HepG2 (cell line): ENCODE data around the gene RNH1. TPM values are rescaled to one million over a fixed set of nuclear protein-coding genes. Genes with fewer than 3 reads are reported as not detected.

Source experiments
- ATAC-seq: fragments of 200-7000 bp; cut with Tn5 transposase; 3 replicates; pipeline ENCODE4 v1.9.1; 2020; ENCODE audit warnings: mild to moderate bottlenecking, moderate library complexity
- BruUV-seq: library from RNA; stranded (reverse); fragments of 400-500 nt; replicated peaks from 2 replicates; lab custom pipeline; 2021; lab: Mats Ljungman, UMichigan
- CTCF ChIA-PET: fragments of 300-600 bp; formaldehyde crosslinking; extraction: SDS; loops from one replicate; lab custom pipeline; 2021; ENCODE audit warnings: low total read pairs, inconsistent platforms, low intra/inter-chr PET ratio; lab: Yijun Ruan, JAX
- POLR2A ChIA-PET: fragments of 350-600 bp; sonication (Branson Sonifier 250); formaldehyde crosslinking; loops from one replicate; lab custom pipeline; 2020; ENCODE audit warnings: antibody characterized with exemption, inconsistent platforms; lab: Yijun Ruan, JAX
- DNase-seq: peaks from one replicate; pipeline ENCODE4 v3.0.0-alpha.2; 2015; ENCODE audit warnings: low spot score
- FAIRE-seq: peaks from 3 replicates; lab custom pipeline; 2011; peaks lifted over from hg19 to GRCh38; lab: Jason Lieb, UNC
- H2AFZ ChIP-seq: one replicate; pipeline ENCODE4 v1.6.1; 2011; ENCODE audit warnings: low read length, inconsistent platforms
- H3K27ac ChIP-seq: fragments of 300-600 bp; 3 replicates; pipeline ENCODE4 v1.8.0; 2011; ENCODE audit warnings: mixed run types, mild to moderate bottlenecking, mixed read lengths, low read length, inconsistent platforms; ENCODE audit not compliant: insufficient read depth; ENCODE audit errors: extremely low read length
- H3K27me3 ChIP-seq, 2 experiments: fragments of 200-600 bp in 1 of 2; 2 replicates in 1 of 2; 3 replicates in 1 of 2; pipeline versions ENCODE4 v1.6.0 to v1.8.0; 2011; ENCODE audit warnings: low read length in 2 of 2, mild to moderate bottlenecking in 2 of 2, moderate library complexity in 2 of 2, inconsistent platforms in 1 of 2; ENCODE audit not compliant: insufficient read depth in 2 of 2, control insufficient read depth in 1 of 2
- H3K36me3 ChIP-seq, 2 experiments: fragments of 200-600 bp in 1 of 2; replicated peaks in 1 of 2; 2 replicates in 1 of 2; 3 replicates in 1 of 2; pipeline versions ENCODE4 v1.5.1 to v1.8.0; 2011; ENCODE audit warnings: low read length in 2 of 2, inconsistent platforms in 1 of 2; ENCODE audit not compliant: insufficient read depth in 2 of 2, control insufficient read depth in 1 of 2
- H3K4me1 ChIP-seq: 2 replicates; pipeline ENCODE4 v1.5.1; 2012; ENCODE audit warnings: low read length, inconsistent platforms; ENCODE audit not compliant: insufficient read depth
- H3K4me2 ChIP-seq: 2 replicates; pipeline ENCODE4 v1.6.0; 2011; ENCODE audit warnings: low read depth, low read length, inconsistent platforms
- H3K4me3 ChIP-seq, 3 experiments: fragments of 200-600 bp in 1 of 3; sonication (generic), shearing (Covaris generic) in 1 of 3; replicated peaks in 1 of 3; 2 replicates each; pipeline ENCODE4 v1.5.1; 2011 to 2016; ENCODE audit warnings: low read length in 3 of 3, inconsistent platforms in 2 of 3, low read depth in 2 of 3, mild to moderate bottlenecking in 2 of 3, control low read depth in 1 of 3, mixed read lengths in 1 of 3; ENCODE audit not compliant: insufficient read depth in 1 of 3
- H3K79me2 ChIP-seq: one replicate; pipeline ENCODE4 v1.6.1; 2011; ENCODE audit warnings: low read length, inconsistent platforms; ENCODE audit not compliant: insufficient read depth
- H3K9ac ChIP-seq: 2 replicates; pipeline ENCODE4 v1.6.0; 2011; ENCODE audit warnings: mild to moderate bottlenecking, low read depth, low read length, inconsistent platforms; ENCODE audit not compliant: insufficient read depth
- H3K9me3 ChIP-seq: 2 replicates; pipeline ENCODE4 v1.5.1; 2012; ENCODE audit warnings: mild to moderate bottlenecking, low read length
- H4K20me1 ChIP-seq: 2 replicates; pipeline ENCODE4 v1.6.0; 2011; ENCODE audit warnings: inconsistent platforms, mild to moderate bottlenecking, low read length, moderate library complexity; ENCODE audit not compliant: insufficient read depth
- ATF7 ChIP-seq, 2 experiments: fragments of 450-650 bp in 1 of 2; sonication (generic) in 1 of 2; formaldehyde crosslinking in 1 of 2; IDR thresholded peaks; 2 replicates each; pipeline versions ENCODE4 v1.4.0 to v1.6.1; 2016 to 2020; ENCODE audit warnings: antibody characterized with exemption in 1 of 2, mild to moderate bottlenecking in 1 of 2, missing genetic modification reagents in 1 of 2
- CREB1 ChIP-seq, 2 experiments: fragments of 450-650 bp in 1 of 2; IDR thresholded peaks; 2 replicates each; pipeline ENCODE4 v1.6.1; 2016 to 2017; ENCODE audit warnings: control low read depth in 1 of 2, mild to moderate bottlenecking in 1 of 2, missing compliant biosample characterization in 1 of 2, missing genetic modification characterization in 1 of 2
- KDM2A ChIP-seq: sonication (generic); formaldehyde crosslinking; IDR thresholded peaks from 2 replicates; pipeline ENCODE4 v1.4.0; 2020; ENCODE audit warnings: low read depth, missing genetic modification reagents, borderline replicate concordance
- POLR2G ChIP-seq: fragments of 200-400 bp; formaldehyde crosslinking; IDR thresholded peaks from 2 replicates; pipeline ENCODE4 v1.6.1; 2018; ENCODE audit warnings: mild to moderate bottlenecking, low read depth, low read length, moderate library complexity
- PRMT3 ChIP-seq: sonication (generic); formaldehyde crosslinking; IDR thresholded peaks from 2 replicates; pipeline ENCODE4 v1.8.1; 2022; ENCODE audit warnings: low read depth, mild to moderate bottlenecking, moderate library complexity, missing genetic modification reagents, borderline replicate concordance
- ZNF280B ChIP-seq: sonication (generic); formaldehyde crosslinking; IDR thresholded peaks from 2 replicates; pipeline ENCODE4 v1.5.0; 2020; ENCODE audit warnings: missing genetic modification reagents, mild to moderate bottlenecking, borderline replicate concordance
- ZNF414 ChIP-seq: sonication (generic); formaldehyde crosslinking; IDR thresholded peaks from 2 replicates; pipeline ENCODE4 v1.5.0; 2020; ENCODE audit warnings: missing genetic modification reagents
- WGBS: methylation state at CpG from one replicate; pipeline ENCODE4 v1.1.6; 2017; ENCODE audit warnings: low lambda C conversion rate; 5-methylcytosine and 5-hydroxymethylcytosine counted together
- in situ Hi-C: cut with HindIII; loops from 2 replicates; pipeline ENCODE4 v1.10.0; 2017; ENCODE audit warnings: low pct_unique_long_range_greater_than_20kb; ENCODE audit not compliant: extremely low pct_ligation_motif_present
- intact Hi-C: fragments of 100-400 bp; cut with micrococcal nuclease; formaldehyde crosslinking; loops from one replicate; pipeline ENCODE4 v1.10.0; 2022; ENCODE audit not compliant: unreplicated experiment
- polyA plus RNA-seq, 8 experiments: library from polyadenylated mRNA; depleted of rRNA in 3 of 8; stranded (reverse) in 7 of 8; unstranded in 1 of 8; fragments of >200 nt; fragmentation: Illumina TruSeq in 4 of 8; extraction: Trizol in 4 of 8; gene quantifications; 2 replicates each; pipeline versions ENCODE4 v1.2.1 to v1.2.3, GENCODE V29; 2011 to 2016; ENCODE audit warnings: low read depth in 4 of 8, missing spikeins in 1 of 8, mixed read lengths in 1 of 8; ENCODE audit not compliant: insufficient read depth in 1 of 8
- total RNA-seq, 5 experiments: library from RNA; depleted of rRNA; stranded (reverse); fragments of >200 nt; fragmentation: Illumina TruSeq; extraction: Trizol; gene quantifications; 2 replicates each; pipeline ENCODE4 v1.2.3, GENCODE V29; 2016; ENCODE audit warnings: low read depth in 1 of 5
- TF ChIP-seq, protein P1 (sequence below): fragments of 450-650 bp; IDR thresholded peaks from 2 replicates; pipeline ENCODE4 v1.6.1; 2016

Gene RNH1
- total and polyA plus RNA-seq, 2 of the 13 experiments (the other 11 are each of a cell fraction or from before 2014, with no cell fraction given) = 36.0 to 74.1 TPM

DNA sequence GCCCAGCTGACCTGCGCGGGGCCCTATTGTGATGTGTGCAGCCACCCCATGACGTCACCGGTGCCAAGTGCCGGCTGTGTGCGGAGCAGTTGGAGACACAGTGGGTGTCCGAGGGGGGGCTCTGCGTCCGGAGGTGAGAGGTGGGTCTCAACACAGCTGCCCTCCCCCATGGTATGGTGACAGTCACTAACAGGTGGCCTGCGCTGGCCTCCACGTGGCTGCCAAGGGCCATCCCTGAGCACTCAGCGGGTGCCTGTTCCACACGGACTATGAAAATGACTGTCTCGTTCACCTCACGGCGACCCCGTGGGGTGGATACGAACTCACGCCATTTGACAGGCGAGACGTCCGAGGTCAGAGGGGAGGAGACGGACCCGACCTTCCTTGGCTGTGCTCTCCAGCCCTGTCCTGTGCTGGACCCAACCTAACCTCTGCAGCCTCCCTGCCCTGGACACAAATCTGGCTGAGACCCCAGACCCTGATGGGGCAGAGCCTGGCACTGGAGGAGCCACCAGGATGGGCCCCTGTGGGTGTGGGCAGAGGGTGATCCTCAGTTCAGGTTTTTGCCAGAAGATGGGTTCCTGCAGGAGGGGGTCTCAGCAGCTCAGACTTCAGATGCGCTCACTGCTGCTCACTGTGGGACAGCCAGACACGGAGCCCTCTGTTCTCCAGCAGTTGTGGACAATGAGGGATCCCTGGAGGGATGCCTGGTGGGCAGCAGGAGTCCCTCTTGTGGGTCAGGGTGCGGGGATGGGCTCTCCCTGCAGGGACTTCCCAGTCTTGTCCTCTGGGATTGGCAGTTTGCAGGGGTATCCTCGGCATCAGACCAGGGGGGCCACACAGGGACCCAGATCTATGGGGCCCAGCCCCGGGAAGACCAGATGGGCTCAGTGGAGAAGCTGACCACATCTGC is 22.0 kb upstream of the RNH1 start:
- Histone ChIP-seq H3K79me2 (no peaks in the 10 kb centered on the region), H3K9me3 (no peaks in the 10 kb centered on the region), H3K9ac (no peak overlapping the region), H3K4me3 (no peak overlapping the region), H3K27me3 (0 out of 5 replicates have a peak, but pooled peaks cover 0 to 1% of the 10 kb centered on the region in 2 experiments), H3K4me1 (peaks cover 16% of the 10 kb centered on the region), H3K27ac (no peak overlapping the region), H2AFZ (no peak overlapping the region), H4K20me1 (no peaks in the 10 kb centered on the region; the same call in 1 of the 2 replicates), H3K36me3 (peaks cover 10 to 19% of the 10 kb centered on the region in 2 experiments; a peak in 4 of 5 replicates), H3K4me2 (no peak overlapping the region)
- in situ Hi-C loops (no loop called here), intact Hi-C loops (no loop called here)
- CTCF ChIA-PET = no interaction called here
- ATAC-seq (peak; percentile 17), DNase-seq (no peak), FAIRE-seq (no peak)
- 64% methylated on average over 5 of the region's 29 CpGs for WGBS
- POLR2A ChIA-PET = no interaction called here
- TF ChIP-seq CREB1 (IDR thresholded peaks at IDR 0.05) = peak; percentile 90
- no peak for TF ChIP-seq CREB1 (CRISPR knock-in tag; IDR thresholded peaks at IDR 0.05)
- 0 out of 2 replicates have a peak, but pooled peaks have one; percentile 14 for TF ChIP-seq ZNF280B (CRISPR knock-in tag)
- 0 out of 2 replicates have a peak, but pooled peaks have one; percentile 11 for TF ChIP-seq POLR2G
- peak; percentile 15; the same call in 1 of the 2 replicates for TF ChIP-seq KDM2A
- TF ChIP-seq ATF7 (IDR thresholded peaks at IDR 0.05) = peak; percentile 85
- TF ChIP-seq ATF7 (CRISPR knock-in tag; IDR thresholded peaks at IDR 0.05) = no peak
- TF ChIP-seq PRMT3 (CRISPR knock-in tag) = no peak
- no peak for TF ChIP-seq ZNF414
- TF ChIP-seq, protein P1, sequence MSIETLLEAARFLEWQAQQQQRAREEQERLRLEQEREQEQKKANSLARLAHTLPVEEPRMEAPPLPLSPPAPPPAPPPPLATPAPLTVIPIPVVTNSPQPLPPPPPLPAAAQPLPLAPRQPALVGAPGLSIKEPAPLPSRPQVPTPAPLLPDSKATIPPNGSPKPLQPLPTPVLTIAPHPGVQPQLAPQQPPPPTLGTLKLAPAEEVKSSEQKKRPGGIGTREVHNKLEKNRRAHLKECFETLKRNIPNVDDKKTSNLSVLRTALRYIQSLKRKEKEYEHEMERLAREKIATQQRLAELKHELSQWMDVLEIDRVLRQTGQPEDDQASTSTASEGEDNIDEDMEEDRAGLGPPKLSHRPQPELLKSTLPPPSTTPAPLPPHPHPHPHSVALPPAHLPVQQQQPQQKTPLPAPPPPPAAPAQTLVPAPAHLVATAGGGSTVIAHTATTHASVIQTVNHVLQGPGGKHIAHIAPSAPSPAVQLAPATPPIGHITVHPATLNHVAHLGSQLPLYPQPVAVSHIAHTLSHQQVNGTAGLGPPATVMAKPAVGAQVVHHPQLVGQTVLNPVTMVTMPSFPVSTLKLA = peak; percentile 87
- BruUV-seq = no TSS peak
